PC-3 (cell line): ENCODE measurements around the gene TAGLN. TPM values are rescaled to one million over a fixed set of nuclear protein-coding genes. Genes with fewer than 3 reads are reported as not detected.

ENCODE experiments used
- ATAC-seq: fragments of 200-7000 bp; cut with Tn5 transposase; 2 replicates; pipeline ENCODE4 v1.9.1; 2020; ENCODE audit warnings: mild to moderate bottlenecking, moderate library complexity
- BruUV-seq: library from RNA; stranded (reverse); fragments of 400-500 nt; replicated peaks from 2 replicates; lab custom pipeline; 2021; lab: Mats Ljungman, UMichigan
- CTCF ChIA-PET: fragments of 300-600 bp; sonication (Branson Sonifier 250); formaldehyde crosslinking; loops from one replicate; lab custom pipeline; 2022; ENCODE audit warnings: antibody characterized with exemption; lab: Charles Lee
- POLR2A ChIA-PET: fragments of 300-600 bp; sonication (Branson Sonifier 250); formaldehyde crosslinking; loops from one replicate; lab custom pipeline; 2022; ENCODE audit warnings: antibody characterized with exemption; ENCODE audit not compliant: unreplicated experiment; lab: Charles Lee
- DNase-seq: peaks from one replicate; pipeline ENCODE4 v3.0.0-alpha.2; 2015
- H2AFZ ChIP-seq: fragments of 300-600 bp; sonication (generic); 2 replicates; pipeline ENCODE4 v1.6.0; 2016; ENCODE audit warnings: antibody characterized with exemption, low read length
- H3F3A ChIP-seq: fragments of 300-600 bp; sonication (generic); one replicate; pipeline ENCODE4 v1.6.0; 2017; ENCODE audit warnings: antibody characterized with exemption, low read length, control low read depth, mild to moderate bottlenecking; ENCODE audit not compliant: unreplicated experiment
- H3K27ac ChIP-seq: fragments of 300-600 bp; sonication (generic); 2 replicates; pipeline ENCODE4 v1.5.1; 2016; ENCODE audit warnings: mild to moderate bottlenecking, low read length
- H3K27me3 ChIP-seq: fragments of 300-600 bp; sonication (generic); 2 replicates; pipeline ENCODE4 v1.6.1; 2016; ENCODE audit warnings: low read length, mixed read lengths
- H3K36me3 ChIP-seq: fragments of 300-600 bp; sonication (generic); 2 replicates; pipeline ENCODE4 v1.6.1; 2016; ENCODE audit warnings: low read depth, mixed run types, low read length, mixed read lengths
- H3K4me1 ChIP-seq: fragments of 300-600 bp; sonication (generic); 2 replicates; pipeline ENCODE4 v1.5.1; 2016; ENCODE audit warnings: low read length; ENCODE audit not compliant: insufficient read depth
- H3K4me2 ChIP-seq: fragments of 300-600 bp; sonication (generic); 2 replicates; pipeline ENCODE4 v1.6.0; 2016; ENCODE audit warnings: low read length
- H3K4me3 ChIP-seq: fragments of 300-600 bp; sonication (generic); 2 replicates; pipeline ENCODE4 v1.5.1; 2016; ENCODE audit warnings: mild to moderate bottlenecking, low read length, mixed read lengths
- H3K79me2 ChIP-seq: fragments of 300-600 bp; sonication (generic); 2 replicates; pipeline ENCODE4 v1.6.1; 2017; ENCODE audit warnings: low read length, mixed read lengths
- H3K9ac ChIP-seq: fragments of 300-600 bp; sonication (generic); 2 replicates; pipeline ENCODE4 v1.6.0; 2016; ENCODE audit warnings: mild to moderate bottlenecking, low read length
- H3K9me2 ChIP-seq: fragments of 300-600 bp; sonication (generic); replicated peaks from 2 replicates; pipeline ENCODE4 v1.6.1; 2016; ENCODE audit warnings: mixed run types, low read length, mixed read lengths
- H3K9me3 ChIP-seq: fragments of 300-600 bp; sonication (generic); 2 replicates; pipeline ENCODE4 v1.6.1; 2016; ENCODE audit warnings: low read length, mixed read lengths
- H4K20me1 ChIP-seq: fragments of 300-600 bp; sonication (generic); 2 replicates; pipeline ENCODE4 v1.6.1; 2016; ENCODE audit warnings: low read length, mixed read lengths
- CTCF ChIP-seq: fragments of 300-600 bp; sonication (generic); conservative IDR thresholded peaks from 2 replicates; pipeline ENCODE4 v1.5.1; 2017; ENCODE audit warnings: antibody characterized with exemption, low read depth, mild to moderate bottlenecking, low read length
- EZH2 ChIP-seq: fragments of 300-600 bp; sonication (generic); IDR thresholded peaks from one replicate; pipeline ENCODE4 v1.6.1; 2017; ENCODE audit warnings: antibody characterized with exemption, mild to moderate bottlenecking, low read length; ENCODE audit not compliant: unreplicated experiment
- EZH2phosphoT487 ChIP-seq: fragments of 300-600 bp; sonication (generic); IDR thresholded peaks from 2 replicates; pipeline ENCODE4 v1.6.1; 2018; ENCODE audit warnings: mild to moderate bottlenecking, antibody characterized with exemption, low read length, borderline replicate concordance
- intact Hi-C: fragments of 100-400 bp; cut with micrococcal nuclease; formaldehyde crosslinking; loops from 2 replicates; pipeline ENCODE4 v1.9.0; 2023
- total RNA-seq: library from RNA; depleted of rRNA; stranded (reverse); fragments of >200 nt; gene quantifications from 2 replicates; pipeline ENCODE4 v1.2.3, GENCODE V29; 2014

The TAGLN gene
- total RNA-seq, 1 experiment from 2014 or later: 10.3 TPM

GRCh38 chr11:117212697-117213355 lies 13.7 kb downstream of the TAGLN start:
- H3K9me2 ChIP-seq: no peaks in the 10 kb centered on the region
- H3K79me2 ChIP-seq: no peaks in the 10 kb centered on the region
- no peaks in the 10 kb centered on the region for H3K27me3 ChIP-seq
- no peak overlapping the region for H2AFZ ChIP-seq
- no peak overlapping the region for H3K4me3 ChIP-seq
- H4K20me1 ChIP-seq: no peaks in the 10 kb centered on the region
- no peaks in the 10 kb centered on the region for H3F3A ChIP-seq
- no peak overlapping the region for H3K9ac ChIP-seq
- no peaks in the 10 kb centered on the region for H3K9me3 ChIP-seq
- DNase-seq: no peak
- ATAC-seq: no peak
- no peak overlapping the region for H3K27ac ChIP-seq
- BruUV-seq: no TSS peak
- no peaks in the 10 kb centered on the region for H3K4me1 ChIP-seq
- H3K36me3 ChIP-seq: peaks cover 26% of the 10 kb centered on the region; the same call in 1 of the 2 replicates
- ChIA-PET CTCF (no interaction called here), POLR2A (no interaction called here)
- no peak overlapping the region for H3K4me2 ChIP-seq
- intact Hi-C loops: no loop called here
- TF ChIP-seq CTCF (no peak), EZH2 (no peak), EZH2phosphoT487 (no peak)

GRCh38 chr11:117214404-117215110 lies 15.4 kb downstream of the TAGLN start:
- ChIA-PET CTCF (interaction anchor here (0.6 kb wide), 1 partner anchor 29 kb away, joined by 4 read pairs; no protein-coding TSS in a partner anchor), POLR2A (interaction anchor here (0.7 kb wide), 1 partner anchor 145 kb away, joined by 5 read pairs; no protein-coding TSS in a partner anchor)
- intact Hi-C loops: no loop called here
- H3K4me3 ChIP-seq: no peak overlapping the region
- H3K27me3 ChIP-seq: no peaks in the 10 kb centered on the region
- no peak overlapping the region for H3K4me2 ChIP-seq
- TF ChIP-seq EZH2 (no peak), EZH2phosphoT487 (no peak), CTCF (no peak)
- no peak overlapping the region for H2AFZ ChIP-seq
- no peak overlapping the region for H3K27ac ChIP-seq
- no peaks in the 10 kb centered on the region for H3K79me2 ChIP-seq
- H3K4me1 ChIP-seq: no peaks in the 10 kb centered on the region
- no TSS peak for BruUV-seq
- no peak for DNase-seq
- H4K20me1 ChIP-seq: no peaks in the 10 kb centered on the region
- no peaks in the 10 kb centered on the region for H3K9me3 ChIP-seq
- ATAC-seq: no peak
- H3K36me3 ChIP-seq: peaks cover 43% of the 10 kb centered on the region; the same call in 1 of the 2 replicates
- H3K9ac ChIP-seq: no peak overlapping the region
- H3F3A ChIP-seq: no peaks in the 10 kb centered on the region
- no peaks in the 10 kb centered on the region for H3K9me2 ChIP-seq
